HL-60 (cell line): ENCODE data around the gene SHISAL2A.

ENCODE experiments used
- DNase-seq, 2 experiments: peaks; one replicate each; pipeline ENCODE4 v3.0.0-alpha.2; 2010 to 2020; ENCODE audit warnings: low read depth in 1 of 2, low spot score in 1 of 2
- H3K27ac ChIP-seq: fragments of 250-450 bp; sonication (Bioruptor Pico); replicated peaks from 2 replicates; pipeline ENCODE4 v1.5.1; 2020; ENCODE audit warnings: mild to moderate bottlenecking, moderate library complexity
- H3K27me3 ChIP-seq: fragments of 250-450 bp; sonication (Bioruptor Pico); 2 replicates; pipeline ENCODE4 v1.5.1; 2021; ENCODE audit warnings: mild to moderate bottlenecking, moderate library complexity; ENCODE audit not compliant: insufficient read depth, poor library complexity, severe bottlenecking
- H3K4me3 ChIP-seq: replicated peaks from 2 replicates; pipeline ENCODE4 v1.5.1; 2011; ENCODE audit warnings: mild to moderate bottlenecking, control low read depth, low read length; ENCODE audit not compliant: insufficient read depth
- CTCF ChIP-seq: IDR thresholded peaks from one replicate; pipeline ENCODE4 v1.5.1; 2011; ENCODE audit warnings: low read length, control low read depth, inconsistent platforms; ENCODE audit not compliant: insufficient read depth
- GABPA ChIP-seq: IDR thresholded peaks from 2 replicates; pipeline ENCODE4 v1.6.1; 2012; ENCODE audit warnings: low read depth
- POLR2AphosphoS5 ChIP-seq: IDR thresholded peaks from 2 replicates; pipeline ENCODE4 v1.6.1; 2012; ENCODE audit warnings: low read depth
- SPI1 ChIP-seq: IDR thresholded peaks from 2 replicates; pipeline ENCODE4 v1.6.1; 2012; ENCODE audit warnings: low read depth, mild to moderate bottlenecking, borderline replicate concordance
- TF ChIP-seq, protein P1 (sequence below): IDR thresholded peaks from 2 replicates; pipeline ENCODE4 v1.6.1; 2012; ENCODE audit warnings: low read depth; ENCODE audit not compliant: insufficient replicate concordance

SHISAL2A gene

DNA sequence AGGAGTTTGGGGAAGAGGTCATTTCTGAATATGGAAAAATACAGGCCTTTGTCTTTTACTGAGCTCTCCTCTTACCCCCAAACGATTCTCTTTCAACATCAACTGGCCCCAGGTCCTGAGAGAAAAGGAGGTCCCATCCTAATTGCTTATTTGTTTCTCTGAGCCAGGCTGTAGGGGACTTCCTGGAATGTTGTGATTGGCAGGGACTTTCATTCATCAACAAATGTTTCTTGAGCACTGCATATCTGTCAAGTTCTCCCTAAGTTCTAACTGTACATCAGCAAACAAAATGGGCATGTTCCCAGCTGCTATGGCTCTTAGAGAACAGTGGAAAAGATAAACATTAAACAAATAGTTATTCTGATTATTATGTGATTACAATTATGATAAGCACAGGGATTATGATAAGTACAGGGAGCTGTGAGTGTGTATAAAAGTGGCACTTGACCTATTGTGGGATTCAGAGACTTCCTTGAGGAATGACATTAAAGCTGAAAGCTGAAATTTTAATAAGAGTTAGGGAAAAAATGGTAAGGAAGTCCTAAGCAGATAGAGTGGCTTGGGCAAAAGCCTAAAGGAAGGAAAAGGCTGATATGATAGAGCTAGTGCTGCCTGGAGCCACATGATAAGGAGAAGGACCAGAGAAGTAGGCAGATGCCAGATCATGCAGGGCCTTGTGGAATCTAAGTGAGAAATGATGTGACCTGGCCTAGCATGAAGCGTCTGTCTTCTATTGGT is 19.2 kb upstream of the SHISAL2A start:
- DNase-seq = no peak
- H3K4me3 ChIP-seq = no peak overlapping the region
- H3K27ac ChIP-seq = no peak overlapping the region
- TF ChIP-seq POLR2AphosphoS5 = no peak
- TF ChIP-seq, protein P1, sequence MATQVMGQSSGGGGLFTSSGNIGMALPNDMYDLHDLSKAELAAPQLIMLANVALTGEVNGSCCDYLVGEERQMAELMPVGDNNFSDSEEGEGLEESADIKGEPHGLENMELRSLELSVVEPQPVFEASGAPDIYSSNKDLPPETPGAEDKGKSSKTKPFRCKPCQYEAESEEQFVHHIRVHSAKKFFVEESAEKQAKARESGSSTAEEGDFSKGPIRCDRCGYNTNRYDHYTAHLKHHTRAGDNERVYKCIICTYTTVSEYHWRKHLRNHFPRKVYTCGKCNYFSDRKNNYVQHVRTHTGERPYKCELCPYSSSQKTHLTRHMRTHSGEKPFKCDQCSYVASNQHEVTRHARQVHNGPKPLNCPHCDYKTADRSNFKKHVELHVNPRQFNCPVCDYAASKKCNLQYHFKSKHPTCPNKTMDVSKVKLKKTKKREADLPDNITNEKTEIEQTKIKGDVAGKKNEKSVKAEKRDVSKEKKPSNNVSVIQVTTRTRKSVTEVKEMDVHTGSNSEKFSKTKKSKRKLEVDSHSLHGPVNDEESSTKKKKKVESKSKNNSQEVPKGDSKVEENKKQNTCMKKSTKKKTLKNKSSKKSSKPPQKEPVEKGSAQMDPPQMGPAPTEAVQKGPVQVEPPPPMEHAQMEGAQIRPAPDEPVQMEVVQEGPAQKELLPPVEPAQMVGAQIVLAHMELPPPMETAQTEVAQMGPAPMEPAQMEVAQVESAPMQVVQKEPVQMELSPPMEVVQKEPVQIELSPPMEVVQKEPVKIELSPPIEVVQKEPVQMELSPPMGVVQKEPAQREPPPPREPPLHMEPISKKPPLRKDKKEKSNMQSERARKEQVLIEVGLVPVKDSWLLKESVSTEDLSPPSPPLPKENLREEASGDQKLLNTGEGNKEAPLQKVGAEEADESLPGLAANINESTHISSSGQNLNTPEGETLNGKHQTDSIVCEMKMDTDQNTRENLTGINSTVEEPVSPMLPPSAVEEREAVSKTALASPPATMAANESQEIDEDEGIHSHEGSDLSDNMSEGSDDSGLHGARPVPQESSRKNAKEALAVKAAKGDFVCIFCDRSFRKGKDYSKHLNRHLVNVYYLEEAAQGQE = no peak
- TF ChIP-seq CTCF = no peak
- no peak for TF ChIP-seq GABPA
- TF ChIP-seq SPI1 = no peak
- H3K27me3 ChIP-seq = no peaks in the 10 kb centered on the region

DNA sequence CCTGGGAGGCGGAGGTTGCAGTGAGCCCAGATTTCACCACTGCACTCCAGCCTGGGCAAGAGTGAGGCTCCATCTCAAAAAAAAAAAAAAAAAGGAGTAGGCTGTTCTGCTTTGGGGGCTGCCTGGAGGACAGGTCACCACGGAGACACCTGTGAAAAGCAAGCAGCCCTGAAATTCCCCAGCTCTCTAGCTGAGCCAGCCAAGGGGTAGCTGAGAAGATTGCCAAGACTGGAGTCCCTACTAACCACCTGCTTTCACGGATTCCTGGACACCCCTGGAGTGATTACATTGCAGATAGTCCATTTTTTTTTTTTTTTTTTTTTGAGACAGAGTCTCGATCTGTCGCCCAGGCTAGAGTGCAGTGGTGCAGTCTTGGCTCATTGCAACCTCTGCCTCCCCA is 18.3 kb upstream of the SHISAL2A start:
- H3K27ac ChIP-seq = no peak overlapping the region
- DNase-seq = no peak
- H3K4me3 ChIP-seq = no peak overlapping the region
- H3K27me3 ChIP-seq = no peaks in the 10 kb centered on the region
- TF ChIP-seq POLR2AphosphoS5 = no peak
- TF ChIP-seq, protein P1 = no peak
- TF ChIP-seq SPI1 = no peak
- TF ChIP-seq CTCF = no peak
- no peak for TF ChIP-seq GABPA

- Histone ChIP-seq H3K27ac (no peak overlapping the region), H3K27me3 (no peaks in the 10 kb centered on the region), H3K4me3 (no peak overlapping the region)
- TF ChIP-seq GABPA = no peak
- TF ChIP-seq CTCF = no peak
- no peak for TF ChIP-seq SPI1
- no peak for TF ChIP-seq POLR2AphosphoS5
- TF ChIP-seq, protein P1 = no peak
- no peak for DNase-seq
Observed at GRCh38 chr1:52615489-52616042, 17.4 kb upstream of the SHISAL2A start.
